ENCODE data around the gene PDX1.

GRCh38 chr13:27919659-27919933 is 204 bp upstream of the PDX1 start:
- TF ChIP-seq CTCF (conservative IDR thresholded peaks at IDR 0.05; ENCODE audit: low read depth, low read length) (no peak), EZH2 (IDR thresholded peaks at IDR 0.05; ENCODE audit: borderline replicate concordance, low read depth, low read length, poor library complexity, severe bottlenecking) (no peak)

Data from A673 (cell line).